GM13977 (cell line): ENCODE measurements around the gene MUC4.
"Not testable (repeated sequence)": the region's sequence is repeated elsewhere in the genome, so short reads cannot be mapped to it uniquely, and the experiment has no call there.

Source experiments
- DNase-seq: peaks from one replicate; pipeline ENCODE4 v3.0.0; 2012; ENCODE audit warnings: low spot score
- CTCF ChIP-seq: IDR thresholded peaks from 2 replicates; pipeline ENCODE4 v1.5.1; 2012; ENCODE audit warnings: mild to moderate bottlenecking, control low read depth; ENCODE audit not compliant: insufficient read depth; ENCODE audit errors: extremely low read depth, missing control alignments
- in situ Hi-C: fragments of 300-500 bp; cut with MboI; formaldehyde crosslinking; loops from one replicate; pipeline ENCODE4 v1.12.0; 2022; ENCODE audit warnings: low sequenced_read_pairs, low pct_unique_long_range_greater_than_20kb, mixed read lengths, inconsistent platforms; ENCODE audit not compliant: unreplicated experiment

The MUC4 gene

GRCh38 chr3:195732940-195733339, 78.8 kb downstream of the MUC4 start:
- no peak for TF ChIP-seq CTCF
- in situ Hi-C loops = no loop called here

GRCh38 chr3:195731356-195731905, 80.3 kb downstream of the MUC4 start:
- in situ Hi-C loops = no loop called here
- DNase-seq = no peak
- no peak for TF ChIP-seq CTCF

More at GRCh38 chr3:195732940-195733339, 78.8 kb downstream of the MUC4 start:
- DNase-seq = no peak

- no peak for DNase-seq
- TF ChIP-seq CTCF = no peak
- in situ Hi-C loops = loop anchor here (5.0 kb wide), 1 partner anchor 112 kb away; no protein-coding TSS in a partner anchor
These were observed 82.1 kb downstream of the MUC4 start for GRCh38 chr3:195729476-195730251.

- in situ Hi-C loops = loop anchor here (5.0 kb wide), 1 partner anchor 111 kb away; no protein-coding TSS in a partner anchor
- not testable (repeated sequence) for DNase-seq
These were observed 82.9 kb downstream of the MUC4 start for GRCh38 chr3:195728789-195729188.

GRCh38 chr3:195727606-195728195, 84.0 kb downstream of the MUC4 start:
- TF ChIP-seq CTCF = no peak
- DNase-seq = no peak
- in situ Hi-C loops = loop anchor here (5.0 kb wide), 1 partner anchor 110 kb away; no protein-coding TSS in a partner anchor

- DNase-seq = not testable (repeated sequence)
- in situ Hi-C loops = loop anchor here (5.0 kb wide), 1 partner anchor 109 kb away; no protein-coding TSS in a partner anchor
These were observed 85.6 kb downstream of the MUC4 start for GRCh38 chr3:195725916-195726740.

- in situ Hi-C loops, DNase-seq: not testable (repeated sequence)
These were observed 87.4 kb downstream of the MUC4 start for GRCh38 chr3:195724363-195724762.

- in situ Hi-C loops, DNase-seq: not testable (repeated sequence)
These were observed 88.8 kb downstream of the MUC4 start for GRCh38 chr3:195722996-195723345.

GRCh38 chr3:195722139-195722995, 89.4 kb downstream of the MUC4 start:
- DNase-seq, in situ Hi-C loops: not testable (repeated sequence)

GRCh38 chr3:195720831-195721506, 90.8 kb downstream of the MUC4 start, which contains the start of gene MUC20:
MUC20 (plus strand) TSS chr3:195720978; CDS start chr3:195721008, 30 bp downstream.
- in situ Hi-C loops, DNase-seq: not testable (repeated sequence)
